Measurements from ENCODE around the gene SLC5A9.

SLC5A9 gene

DNA sequence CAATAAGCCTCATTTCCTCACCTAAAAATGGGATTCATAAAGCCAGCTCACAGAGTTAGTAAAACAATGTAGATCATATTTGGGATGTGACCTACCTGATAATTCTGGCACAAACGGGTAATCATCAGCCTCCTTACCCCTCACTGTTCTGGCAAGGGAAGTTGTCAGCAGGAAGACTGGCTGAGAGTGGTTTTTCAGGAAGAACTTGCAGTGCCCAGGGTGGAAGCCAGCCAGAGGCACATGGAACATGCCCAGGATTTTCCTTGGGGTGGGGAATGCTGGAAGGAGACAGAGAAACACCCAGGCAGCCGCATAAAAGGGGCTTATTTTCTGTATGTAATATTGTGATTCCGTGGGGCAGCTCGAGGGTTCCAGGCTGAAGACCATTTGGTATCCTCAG lies 7.7 kb upstream of the SLC5A9 start:
- no peak for FAIRE-seq

GRCh38 chr1:48215222-48215621 lies 7.3 kb upstream of the SLC5A9 start:
- FAIRE-seq, result no peak

DNA sequence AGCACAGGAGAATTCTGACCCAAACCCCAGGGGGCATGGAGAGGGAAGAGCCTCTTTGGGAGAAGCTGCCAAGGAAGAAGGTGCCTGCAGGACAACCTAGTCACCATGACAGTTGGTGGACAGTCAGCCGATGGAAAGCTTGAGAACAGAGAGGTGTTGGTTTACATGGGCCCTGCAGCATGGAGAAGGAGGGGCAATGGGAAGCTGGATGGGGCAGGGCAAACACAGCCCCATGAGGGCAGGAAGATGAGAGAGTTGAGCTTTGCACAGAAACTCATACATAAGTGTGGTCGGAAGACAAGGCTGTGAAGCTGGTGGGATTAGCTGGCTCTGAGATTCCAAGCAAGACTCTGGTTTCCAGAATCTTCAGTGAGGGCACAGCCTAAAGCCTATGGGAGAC lies 6.6 kb upstream of the SLC5A9 start:
- no peak for FAIRE-seq

- FAIRE-seq, result no peak
These were observed 6.2 kb upstream of the SLC5A9 start for GRCh38 chr1:48216313-48216712.

DNA sequence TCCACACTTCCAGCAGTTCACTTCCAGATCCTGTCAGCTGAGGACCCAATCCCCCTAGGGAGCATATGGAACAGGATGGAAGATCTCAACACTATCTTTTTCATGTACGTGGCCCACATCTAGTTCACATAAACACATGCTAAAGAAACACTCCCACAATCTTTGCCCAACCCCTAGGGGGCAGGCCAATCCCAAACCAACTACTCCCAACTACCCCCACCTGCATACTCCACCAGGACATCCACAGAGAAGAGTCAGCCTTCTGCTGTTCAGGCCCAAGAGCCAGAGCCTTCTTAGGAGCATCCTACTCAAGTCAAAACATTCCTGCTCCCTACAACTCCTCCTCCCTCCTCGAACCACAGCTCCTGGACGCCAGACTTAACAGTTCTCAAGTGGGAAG lies 5.6 kb upstream of the SLC5A9 start:
- FAIRE-seq, result no peak

DNA sequence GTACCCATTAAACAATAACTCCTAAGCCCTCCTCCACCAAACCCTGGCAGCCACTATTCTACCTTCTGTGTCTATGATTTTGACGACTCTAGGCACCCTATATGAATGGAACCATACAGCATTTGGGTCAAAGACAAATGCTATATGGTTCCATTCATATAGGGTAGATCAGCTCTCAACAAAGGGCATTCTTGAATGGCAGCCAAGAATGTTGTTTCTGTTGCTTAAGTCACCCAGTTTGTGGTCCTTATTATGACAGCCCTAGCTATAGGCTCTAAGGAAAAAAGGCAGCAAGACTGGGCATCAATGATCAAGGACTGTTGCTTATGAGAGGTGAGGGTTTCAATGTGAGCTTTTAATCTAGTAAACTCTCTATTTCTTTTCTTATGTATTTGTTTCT lies 4.7 kb upstream of the SLC5A9 start:
- FAIRE-seq, result no peak

DNA sequence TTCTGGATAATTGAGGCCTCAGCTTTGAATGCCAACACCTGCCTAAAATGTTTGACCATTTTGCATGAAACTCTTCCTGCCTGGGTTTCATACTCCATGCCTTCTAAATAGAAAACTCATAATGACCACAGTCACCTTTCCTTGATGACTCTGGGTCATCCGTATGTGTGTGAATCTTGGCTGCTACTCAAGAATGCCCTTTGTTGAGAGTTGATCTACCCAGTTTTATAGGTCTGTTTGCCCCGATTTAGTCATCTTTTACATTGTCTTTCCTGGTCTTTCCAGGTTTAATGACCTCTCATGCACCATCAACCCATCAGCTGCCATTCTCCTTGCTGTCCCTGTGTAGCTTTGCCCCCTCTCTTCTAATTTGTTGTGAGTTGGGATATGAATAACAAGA lies 2.7 kb upstream of the SLC5A9 start:
- FAIRE-seq, result no peak

GRCh38 chr1:48221122-48221521 lies 1.4 kb upstream of the SLC5A9 start:
- no peak for FAIRE-seq

- FAIRE-seq, result no peak
These were observed 859 bp upstream of the SLC5A9 start for GRCh38 chr1:48221657-48222056.

GRCh38 chr1:48223366-48224240 lies 1.1 kb downstream of the SLC5A9 start:
- FAIRE-seq, result no peak

DNA sequence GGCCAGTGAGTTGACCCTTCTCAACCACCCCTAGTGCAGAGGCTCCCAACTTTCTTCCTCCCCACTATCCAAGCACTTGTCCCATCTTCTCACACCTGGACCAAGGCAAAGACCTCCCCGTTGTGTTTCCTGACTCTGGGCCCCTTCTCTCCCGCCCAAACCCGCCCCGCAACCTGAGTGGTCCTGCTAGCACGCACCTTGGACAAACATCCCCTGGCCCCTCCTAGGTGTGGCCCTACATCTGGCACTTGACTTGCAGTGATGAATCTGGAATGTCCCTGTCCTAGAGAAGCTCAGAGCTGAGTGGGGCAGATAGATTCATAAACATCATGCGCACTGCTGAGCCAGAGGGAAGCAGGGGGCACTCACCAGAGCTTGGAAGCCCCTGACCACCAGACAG lies 2.3 kb downstream of the SLC5A9 start:
- no peak for FAIRE-seq

GRCh38 chr1:48225579-48225978 lies 3.1 kb downstream of the SLC5A9 start:
- FAIRE-seq, result no peak

GRCh38 chr1:48227165-48228013 lies 4.9 kb downstream of the SLC5A9 start:
- FAIRE-seq, result no peak

GRCh38 chr1:48228156-48228555 lies 5.6 kb downstream of the SLC5A9 start:
- FAIRE-seq, result no peak

DNA sequence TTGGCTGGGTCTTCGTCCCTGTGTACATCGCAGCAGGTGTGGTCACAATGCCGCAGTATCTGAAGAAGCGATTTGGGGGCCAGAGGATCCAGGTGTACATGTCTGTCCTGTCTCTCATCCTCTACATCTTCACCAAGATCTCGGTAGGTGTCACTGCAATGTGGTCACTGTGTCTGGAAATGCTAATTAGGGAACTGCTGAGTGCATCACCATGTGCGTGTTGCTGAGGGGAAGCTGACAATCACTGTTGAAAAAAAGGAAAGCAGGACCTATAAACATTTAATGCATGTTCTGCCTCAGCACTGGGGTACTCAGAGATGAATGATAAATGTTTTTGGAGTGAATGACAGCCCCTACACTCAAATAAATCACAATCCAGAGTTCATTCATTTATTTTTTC lies 6.8 kb downstream of the SLC5A9 start:
- no peak for FAIRE-seq

DNA sequence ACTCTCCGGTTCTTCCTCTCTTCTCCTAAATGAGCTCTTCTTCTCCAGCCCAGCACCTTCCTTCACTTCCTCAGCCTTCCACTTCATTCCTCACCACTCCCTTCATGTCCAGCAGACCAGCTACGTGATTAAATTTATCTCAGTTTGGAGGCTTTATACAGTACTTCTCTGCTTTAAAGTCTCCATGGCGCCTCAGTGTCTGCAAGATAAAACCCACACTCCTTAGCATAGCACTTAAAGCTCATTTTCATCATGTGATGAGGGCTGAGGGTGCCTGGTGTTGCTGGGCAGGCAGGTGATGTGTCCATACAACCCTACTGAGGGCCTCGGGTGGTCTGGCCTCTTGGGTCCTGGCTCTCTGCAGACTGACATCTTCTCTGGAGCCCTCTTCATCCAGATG lies 7.7 kb downstream of the SLC5A9 start:
- FAIRE-seq, result no peak

- no peak for FAIRE-seq
These were observed 10.2 kb downstream of the SLC5A9 start for GRCh38 chr1:48232722-48233121.

GRCh38 chr1:48233666-48234485 lies 11.4 kb downstream of the SLC5A9 start:
- FAIRE-seq, result no peak

DNA sequence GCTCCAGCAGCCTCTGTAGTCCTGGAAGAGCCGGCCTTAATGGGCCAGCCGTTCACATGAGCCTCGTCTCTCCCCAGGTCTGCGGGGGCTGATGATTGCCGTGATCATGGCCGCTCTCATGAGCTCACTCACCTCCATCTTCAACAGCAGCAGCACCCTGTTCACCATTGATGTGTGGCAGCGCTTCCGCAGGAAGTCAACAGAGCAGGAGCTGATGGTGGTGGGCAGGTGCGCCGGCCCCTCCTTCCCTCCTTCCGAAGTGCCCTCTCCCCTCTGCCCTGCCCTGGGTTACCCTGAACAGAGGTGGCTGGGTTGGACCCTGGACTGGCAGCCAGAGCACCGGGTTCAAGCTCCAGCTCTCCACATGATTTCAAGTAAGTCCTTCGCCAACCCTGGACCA lies 13.1 kb downstream of the SLC5A9 start:
- no peak for FAIRE-seq

- FAIRE-seq, result no peak
These were observed 14.4 kb downstream of the SLC5A9 start for GRCh38 chr1:48236716-48237470.

DNA sequence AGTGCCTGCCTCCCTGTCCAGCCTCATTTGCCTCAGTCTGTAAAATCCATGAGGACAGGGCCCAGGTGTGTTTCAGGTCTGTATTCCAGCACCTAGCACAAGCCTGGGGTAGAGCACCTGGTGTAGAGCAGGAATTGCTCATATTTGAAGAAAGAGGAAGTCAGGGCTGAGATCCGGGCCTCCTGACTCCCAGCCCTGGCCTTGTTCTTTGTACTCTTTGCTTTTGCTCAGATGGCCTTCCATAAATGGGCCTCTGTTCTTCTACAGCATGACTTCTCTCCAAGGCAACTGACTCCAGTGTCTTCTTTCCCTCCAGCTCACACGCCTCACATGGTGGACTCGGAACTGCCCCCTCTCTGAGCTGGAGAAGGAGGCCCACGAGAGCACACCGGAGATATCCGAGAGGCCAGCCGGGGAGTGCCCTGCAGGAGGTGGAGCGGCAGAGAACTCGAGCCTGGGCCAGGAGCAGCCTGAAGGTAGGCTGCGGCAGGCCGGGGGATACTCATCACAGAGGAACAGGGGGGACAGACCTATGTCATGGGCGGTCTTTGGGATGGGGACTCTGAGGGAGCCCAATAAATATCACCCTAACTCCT lies 19.7 kb downstream of the SLC5A9 start:
- FAIRE-seq, result no peak

- FAIRE-seq, result no peak
These were observed 22.6 kb downstream of the SLC5A9 start for GRCh38 chr1:48245106-48245505.

Data from TTC549 (cell line).